Measurements from ENCODE around the gene SPINK13. TPM values are rescaled to one million over a fixed set of nuclear protein-coding genes. Genes with fewer than 3 reads are reported as not detected.

SPINK13 gene
- total and polyA plus RNA-seq, 2 of the 4 experiments (the other 2 are of a cell fraction) = not detected

- Histone ChIP-seq H3K9me1 (ENCODE audit: insufficient read depth, low read length) (no peaks in the 10 kb centered on the region), H3K56ac (ENCODE audit: extremely low read depth, insufficient read depth, low read length) (no peak overlapping the region), H2BK120ac (ENCODE audit: low read depth, low read length) (no peak overlapping the region), H3K18ac (ENCODE audit: low read depth, low read length) (no peak overlapping the region), H3K27me3 (ENCODE audit: control insufficient read depth, insufficient read depth, low read length) (no peaks in the 10 kb centered on the region), H2BK15ac (ENCODE audit: low read depth, low read length) (no peak overlapping the region), H3K4me1 (ENCODE audit: control insufficient read depth, insufficient read depth, low read length) (no peaks in the 10 kb centered on the region), H2BK20ac (ENCODE audit: low read depth, low read length) (no peak overlapping the region), H2AFZ (replicated peaks; ENCODE audit: low read length, poor library complexity) (no peak overlapping the region), H2BK5ac (ENCODE audit: low read depth, low read length, poor library complexity, severe bottlenecking) (no peak overlapping the region), H3K4me3 (ENCODE audit: insufficient read depth, low read depth, low read length) (no peak overlapping the region), H3K14ac (replicated peaks; ENCODE audit: low read depth, low read length) (no peak overlapping the region), H3K27ac (ENCODE audit: insufficient read depth, low read length) (no peak overlapping the region), H4K8ac (ENCODE audit: low read depth in 2 of 2, low read length in 2 of 2) (no peak overlapping the region), H3K4ac (ENCODE audit: low read depth, low read length) (no peak overlapping the region), H3K36me3 (ENCODE audit: control insufficient read depth, insufficient read depth, low read length) (no peaks in the 10 kb centered on the region), H2AK5ac (ENCODE audit: low read depth, low read length) (no peak overlapping the region), H3K79me1 (ENCODE audit: low read depth in 1 of 2, low read length in 2 of 2) (no peaks in the 10 kb centered on the region), H4K91ac (ENCODE audit: insufficient read depth, low read depth, low read length) (no peak overlapping the region), H3K4me2 (ENCODE audit: low read depth, low read length) (no peak overlapping the region), H4K5ac (ENCODE audit: low read depth, low read length) (no peak overlapping the region), H4K20me1 (ENCODE audit: insufficient read depth, low read length) (no peaks in the 10 kb centered on the region), H3K9ac (ENCODE audit: low read depth, low read length) (no peak overlapping the region), H3K23ac (ENCODE audit: low read depth, low read length) (no peak overlapping the region), H3K9me3 (ENCODE audit: control insufficient read depth, insufficient read depth, low read length) (no peaks in the 10 kb centered on the region), H2AK9ac (replicated peaks; ENCODE audit: low read depth, low read length, poor library complexity) (no peak overlapping the region)
- DNase-seq (no peak), ATAC-seq (ENCODE audit: low read depth) (no peak)
- intact Hi-C loops (cut with micrococcal nuclease) (no loop called here), in situ Hi-C loops (cut with MboI; ENCODE audit: low sequenced_read_pairs) (no loop called here), dilution Hi-C loops (cut with HindIII; ENCODE audit: low sequenced_read_pairs, unreplicated experiment) (no loop called here)
- BruUV-seq (replicated peaks) = no TSS peak
- CTCF ChIA-PET = no interaction called here
- no peak for TF ChIP-seq NFE2L2 (IDR thresholded peaks at IDR 0.05; ENCODE audit: low read depth, low read length)
- TF ChIP-seq SMC3 (IDR thresholded peaks at IDR 0.05; ENCODE audit: low read depth, low read length) = no peak
- TF ChIP-seq POLR2A (IDR thresholded peaks at IDR 0.05; ENCODE audit: low read depth, low read length) = no peak
- TF ChIP-seq FOS (IDR thresholded peaks at IDR 0.05; ENCODE audit: low read depth, low read length) = no peak
- TF ChIP-seq MAZ (IDR thresholded peaks at IDR 0.05; ENCODE audit: borderline replicate concordance, low read depth, low read length) = no peak
- no peak for TF ChIP-seq USF2 (IDR thresholded peaks at IDR 0.05; ENCODE audit: low read depth, low read length)
- no peak for TF ChIP-seq MXI1 (IDR thresholded peaks at IDR 0.05; ENCODE audit: borderline replicate concordance, low read depth, low read length)
- TF ChIP-seq CHD1 (IDR thresholded peaks at IDR 0.05; ENCODE audit: low read depth, low read length) = no peak
- TF ChIP-seq MAFK (IDR thresholded peaks at IDR 0.05; ENCODE audit: low read depth, low read length) = no peak
- no CpG with 5 or more reads among the region's 2 CpGs for WGBS, 2 experiments (ENCODE audit: extremely low coverage in 2 of 2, insufficient read length in 1 of 2)
- POLR2A ChIA-PET (ENCODE audit: unreplicated experiment) = no interaction called here
Measured at GRCh38 chr5:148248894-148249293, 19.7 kb upstream of the SPINK13 start.
